Neural cell (in vitro differentiated cells): ENCODE data around the gene AP1M1. TPM values are rescaled to one million over a fixed set of nuclear protein-coding genes. Genes with fewer than 3 reads are reported as not detected.
"Not testable (repeated sequence)": the region's sequence is repeated elsewhere in the genome, so short reads cannot be mapped to it uniquely, and the experiment has no call there.

ENCODE experiments used
- H2AFZ ChIP-seq: fragments of 200-600, 300-800 bp; sonication (generic), shearing (Covaris generic); 2 replicates; pipeline ENCODE4 v1.6.0; 2014; ENCODE audit warnings: low read depth, mild to moderate bottlenecking, antibody characterized with exemption, low read length, moderate library complexity
- H3F3A ChIP-seq: fragments of 200-600 bp; shearing (Covaris generic); 2 replicates; pipeline ENCODE4 v1.6.1; 2016; ENCODE audit warnings: mild to moderate bottlenecking, moderate library complexity, mixed read lengths, antibody characterized with exemption, low read length; ENCODE audit not compliant: insufficient read depth, poor library complexity, severe bottlenecking
- H3K27ac ChIP-seq: fragments of 200-600, 300-800 bp; sonication (generic), shearing (Covaris generic); 2 replicates; pipeline ENCODE4 v1.5.1; 2014; ENCODE audit warnings: mild to moderate bottlenecking, low read length, moderate library complexity
- H3K27me3 ChIP-seq: fragments of 300-800, 200-600 bp; sonication (generic), shearing (Covaris generic); 2 replicates; pipeline ENCODE4 v1.6.0; 2014; ENCODE audit warnings: mild to moderate bottlenecking, low read depth, low read length, moderate library complexity; ENCODE audit not compliant: insufficient read depth
- H3K36me3 ChIP-seq: fragments of 300-800, 200-600 bp; sonication (generic), shearing (Covaris generic); 2 replicates; pipeline ENCODE4 v1.5.1; 2014; ENCODE audit warnings: mild to moderate bottlenecking, antibody characterized with exemption, low read length, moderate library complexity; ENCODE audit not compliant: insufficient read depth
- H3K4me2 ChIP-seq: fragments of 300-800, 200-600 bp; sonication (generic), shearing (Covaris generic); 2 replicates; pipeline ENCODE4 v1.6.0; 2014; ENCODE audit warnings: mild to moderate bottlenecking, low read length
- H3K4me3 ChIP-seq: fragments of 300-800, 200-600 bp; sonication (generic), shearing (Covaris generic); 2 replicates; pipeline ENCODE4 v1.5.1; 2014; ENCODE audit warnings: mild to moderate bottlenecking, low read length, moderate library complexity
- H3K79me2 ChIP-seq: fragments of 200-600 bp; shearing (Covaris generic); replicated peaks from 2 replicates; pipeline ENCODE4 v1.6.0; 2014; ENCODE audit warnings: mild to moderate bottlenecking, low read length, moderate library complexity; ENCODE audit not compliant: insufficient read depth
- H3K9ac ChIP-seq: fragments of 300-800, 200-600 bp; sonication (generic), shearing (Covaris generic); 2 replicates; pipeline ENCODE4 v1.6.1; 2016; ENCODE audit warnings: mild to moderate bottlenecking, low read length, mixed read lengths
- H3K9me2 ChIP-seq: fragments of 200-600 bp; shearing (Covaris generic); 2 replicates; pipeline ENCODE4 v1.6.1; 2016; ENCODE audit warnings: mild to moderate bottlenecking, low read length, mixed read lengths; ENCODE audit not compliant: insufficient read depth
- H3K9me3 ChIP-seq: fragments of 200-600, 300-800 bp; sonication (generic), shearing (Covaris generic); 2 replicates; pipeline ENCODE4 v1.6.1; 2016; ENCODE audit warnings: mild to moderate bottlenecking, mixed run types, low read length, moderate library complexity, mixed read lengths
- H4K20me1 ChIP-seq: fragments of 200-600 bp; shearing (Covaris generic); 2 replicates; pipeline ENCODE4 v1.6.1; 2016; ENCODE audit warnings: mild to moderate bottlenecking, mixed run types; ENCODE audit not compliant: insufficient read depth
- EP300 ChIP-seq: fragments of 450-650 bp; conservative IDR thresholded peaks from 2 replicates; pipeline ENCODE4 v1.6.1; 2014; ENCODE audit warnings: antibody characterized with exemption, mild to moderate bottlenecking, moderate library complexity; ENCODE audit not compliant: poor library complexity, severe bottlenecking
- EZH2 ChIP-seq: fragments of 200-600, 300-800 bp; shearing (Covaris generic), sonication (generic); IDR thresholded peaks from 2 replicates; pipeline ENCODE4 v1.6.1; 2014; ENCODE audit warnings: antibody characterized with exemption, low read length, borderline replicate concordance, mild to moderate bottlenecking; ENCODE audit not compliant: insufficient read depth, poor library complexity, severe bottlenecking
- MXI1 ChIP-seq: fragments of 450-650 bp; conservative IDR thresholded peaks from 2 replicates; pipeline ENCODE4 v1.6.1; 2014; ENCODE audit warnings: antibody characterized with exemption, mild to moderate bottlenecking; ENCODE audit not compliant: poor library complexity, severe bottlenecking
- POLR2AphosphoS5 ChIP-seq: IDR thresholded peaks from 2 replicates; pipeline ENCODE4 v1.6.1; 2012
- RAD21 ChIP-seq: fragments of 450-650 bp; conservative IDR thresholded peaks from 2 replicates; pipeline ENCODE4 v1.6.1; 2014; ENCODE audit warnings: antibody characterized with exemption, mild to moderate bottlenecking, moderate library complexity
- SMC3 ChIP-seq: fragments of 450-650 bp; conservative IDR thresholded peaks from 2 replicates; pipeline ENCODE4 v1.6.1; 2014; ENCODE audit warnings: antibody characterized with exemption, mild to moderate bottlenecking, moderate library complexity; ENCODE audit not compliant: poor library complexity
- TAF1 ChIP-seq: IDR thresholded peaks from 2 replicates; pipeline ENCODE4 v1.6.1; 2012; ENCODE audit warnings: low read depth
- polyA plus RNA-seq: library from polyadenylated mRNA; depleted of rRNA; stranded (reverse); fragments of >200 nt; gene quantifications from 2 replicates; pipeline ENCODE4 v1.2.3, GENCODE V29; 2014
- TF ChIP-seq, protein P1 (sequence below): fragments of 450-650 bp; IDR thresholded peaks from 2 replicates; pipeline ENCODE4 v1.5.1; 2014; ENCODE audit warnings: antibody characterized with exemption, mild to moderate bottlenecking, moderate library complexity; ENCODE audit not compliant: poor library complexity, severe bottlenecking
- TF ChIP-seq, protein P2 (sequence below): IDR thresholded peaks from 2 replicates; pipeline ENCODE4 v1.6.1; 2012; ENCODE audit warnings: borderline replicate concordance

Gene AP1M1
- polyA plus RNA-seq, 1 donor from 2014 or later, result 81.4 TPM

- Histone ChIP-seq H3K27ac (no peak overlapping the region), H3K36me3 (no peaks in the 10 kb centered on the region), H3F3A (no peaks in the 10 kb centered on the region), H3K9ac (no peak overlapping the region), H3K9me3 (no peaks in the 10 kb centered on the region), H3K4me2 (no peak overlapping the region), H2AFZ (no peak overlapping the region), H3K9me2 (no peaks in the 10 kb centered on the region), H4K20me1 (no peaks in the 10 kb centered on the region), H3K27me3 (no peaks in the 10 kb centered on the region), H3K4me3 (no peak overlapping the region), H3K79me2 (no peaks in the 10 kb centered on the region)
- TF ChIP-seq EP300, result no peak
- TF ChIP-seq MXI1, result no peak
Measured at GRCh38 chr19:16283210-16284061, 85.7 kb downstream of the AP1M1 start.

DNA sequence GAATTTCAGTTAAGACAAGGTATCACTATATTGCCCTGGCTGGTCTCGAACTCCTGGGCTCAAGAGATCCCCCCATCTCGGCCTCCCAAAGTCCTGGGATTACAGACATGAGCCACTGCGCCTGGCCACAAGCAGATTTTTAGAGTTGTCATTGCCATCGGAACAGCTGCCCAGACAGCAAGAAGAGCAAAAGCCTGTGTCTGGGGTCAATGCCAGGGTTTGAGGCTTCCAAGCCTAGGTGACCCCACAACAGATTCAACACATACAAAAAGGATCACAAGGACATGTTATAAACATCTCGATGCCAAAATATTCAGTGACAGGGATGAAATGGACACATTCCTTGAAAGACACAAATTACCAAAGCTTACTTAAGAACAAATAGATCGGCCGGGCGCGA, 86.8 kb downstream of the AP1M1 start:
- no peaks in the 10 kb centered on the region for H4K20me1 ChIP-seq
- no peaks in the 10 kb centered on the region for H3K9me2 ChIP-seq
- no peak overlapping the region for H3K4me3 ChIP-seq
- no peak overlapping the region for H3K4me2 ChIP-seq
- no peak for TF ChIP-seq TAF1
- TF ChIP-seq, protein P1, sequence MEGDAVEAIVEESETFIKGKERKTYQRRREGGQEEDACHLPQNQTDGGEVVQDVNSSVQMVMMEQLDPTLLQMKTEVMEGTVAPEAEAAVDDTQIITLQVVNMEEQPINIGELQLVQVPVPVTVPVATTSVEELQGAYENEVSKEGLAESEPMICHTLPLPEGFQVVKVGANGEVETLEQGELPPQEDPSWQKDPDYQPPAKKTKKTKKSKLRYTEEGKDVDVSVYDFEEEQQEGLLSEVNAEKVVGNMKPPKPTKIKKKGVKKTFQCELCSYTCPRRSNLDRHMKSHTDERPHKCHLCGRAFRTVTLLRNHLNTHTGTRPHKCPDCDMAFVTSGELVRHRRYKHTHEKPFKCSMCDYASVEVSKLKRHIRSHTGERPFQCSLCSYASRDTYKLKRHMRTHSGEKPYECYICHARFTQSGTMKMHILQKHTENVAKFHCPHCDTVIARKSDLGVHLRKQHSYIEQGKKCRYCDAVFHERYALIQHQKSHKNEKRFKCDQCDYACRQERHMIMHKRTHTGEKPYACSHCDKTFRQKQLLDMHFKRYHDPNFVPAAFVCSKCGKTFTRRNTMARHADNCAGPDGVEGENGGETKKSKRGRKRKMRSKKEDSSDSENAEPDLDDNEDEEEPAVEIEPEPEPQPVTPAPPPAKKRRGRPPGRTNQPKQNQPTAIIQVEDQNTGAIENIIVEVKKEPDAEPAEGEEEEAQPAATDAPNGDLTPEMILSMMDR, result no peak
- no peak for TF ChIP-seq RAD21
- no peak for TF ChIP-seq SMC3
- no peak overlapping the region for H2AFZ ChIP-seq
- H3F3A ChIP-seq, result no peaks in the 10 kb centered on the region
- no peaks in the 10 kb centered on the region for H3K27me3 ChIP-seq
- H3K9ac ChIP-seq, result no peak overlapping the region
- no peaks in the 10 kb centered on the region for H3K79me2 ChIP-seq
- no peaks in the 10 kb centered on the region for H3K9me3 ChIP-seq
- no peaks in the 10 kb centered on the region for H3K36me3 ChIP-seq
- no peak overlapping the region for H3K27ac ChIP-seq

GRCh38 chr19:16285079-16285478, 87.4 kb downstream of the AP1M1 start:
- not testable (repeated sequence) for H4K20me1 ChIP-seq, H3K4me2 ChIP-seq, H3F3A ChIP-seq, H3K79me2 ChIP-seq, H3K4me3 ChIP-seq, H2AFZ ChIP-seq, H3K27me3 ChIP-seq, H3K9me3 ChIP-seq, H3K36me3 ChIP-seq, H3K9me2 ChIP-seq, H3K9ac ChIP-seq, H3K27ac ChIP-seq

- Histone ChIP-seq H3K27ac (no peak overlapping the region), H3F3A (no peaks in the 10 kb centered on the region), H4K20me1 (no peaks in the 10 kb centered on the region), H3K9me3 (no peaks in the 10 kb centered on the region), H3K9me2 (no peaks in the 10 kb centered on the region), H2AFZ (no peak overlapping the region), H3K27me3 (no peaks in the 10 kb centered on the region), H3K36me3 (no peaks in the 10 kb centered on the region), H3K9ac (no peak overlapping the region), H3K4me2 (no peak overlapping the region), H3K79me2 (no peaks in the 10 kb centered on the region), H3K4me3 (no peak overlapping the region)
- TF ChIP-seq EZH2 (no peak), EP300 (no peak), SMC3 (no peak), RAD21 (no peak), TAF1 (no peak), POLR2AphosphoS5 (no peak), MXI1 (no peak)
- TF ChIP-seq, protein P2, sequence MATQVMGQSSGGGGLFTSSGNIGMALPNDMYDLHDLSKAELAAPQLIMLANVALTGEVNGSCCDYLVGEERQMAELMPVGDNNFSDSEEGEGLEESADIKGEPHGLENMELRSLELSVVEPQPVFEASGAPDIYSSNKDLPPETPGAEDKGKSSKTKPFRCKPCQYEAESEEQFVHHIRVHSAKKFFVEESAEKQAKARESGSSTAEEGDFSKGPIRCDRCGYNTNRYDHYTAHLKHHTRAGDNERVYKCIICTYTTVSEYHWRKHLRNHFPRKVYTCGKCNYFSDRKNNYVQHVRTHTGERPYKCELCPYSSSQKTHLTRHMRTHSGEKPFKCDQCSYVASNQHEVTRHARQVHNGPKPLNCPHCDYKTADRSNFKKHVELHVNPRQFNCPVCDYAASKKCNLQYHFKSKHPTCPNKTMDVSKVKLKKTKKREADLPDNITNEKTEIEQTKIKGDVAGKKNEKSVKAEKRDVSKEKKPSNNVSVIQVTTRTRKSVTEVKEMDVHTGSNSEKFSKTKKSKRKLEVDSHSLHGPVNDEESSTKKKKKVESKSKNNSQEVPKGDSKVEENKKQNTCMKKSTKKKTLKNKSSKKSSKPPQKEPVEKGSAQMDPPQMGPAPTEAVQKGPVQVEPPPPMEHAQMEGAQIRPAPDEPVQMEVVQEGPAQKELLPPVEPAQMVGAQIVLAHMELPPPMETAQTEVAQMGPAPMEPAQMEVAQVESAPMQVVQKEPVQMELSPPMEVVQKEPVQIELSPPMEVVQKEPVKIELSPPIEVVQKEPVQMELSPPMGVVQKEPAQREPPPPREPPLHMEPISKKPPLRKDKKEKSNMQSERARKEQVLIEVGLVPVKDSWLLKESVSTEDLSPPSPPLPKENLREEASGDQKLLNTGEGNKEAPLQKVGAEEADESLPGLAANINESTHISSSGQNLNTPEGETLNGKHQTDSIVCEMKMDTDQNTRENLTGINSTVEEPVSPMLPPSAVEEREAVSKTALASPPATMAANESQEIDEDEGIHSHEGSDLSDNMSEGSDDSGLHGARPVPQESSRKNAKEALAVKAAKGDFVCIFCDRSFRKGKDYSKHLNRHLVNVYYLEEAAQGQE, result no peak
Measured at GRCh38 chr19:16285769-16286498, 88.2 kb downstream of the AP1M1 start.
